Tongue (tissue), 2 donors: ENCODE results near the gene GRIK2. TPM values are rescaled to one million over a fixed set of nuclear protein-coding genes. Genes with fewer than 3 reads are reported as not detected.
"Not testable (repeated sequence)": the region's sequence is repeated elsewhere in the genome, so short reads cannot be mapped to it uniquely, and the experiment has no call there.

Experiments
- DNase-seq: peaks from one replicate; pipeline ENCODE4 v3.0.0-alpha.2; 2015
- total RNA-seq: library from RNA; depleted of rRNA; stranded (reverse); fragments of >200 nt; gene quantifications from one replicate; pipeline ENCODE4 v1.2.3, GENCODE V29; 2014

The GRIK2 gene
- total RNA-seq, 1 donor from 2014 or later: 3.1 TPM

- DNase-seq: no peak
These were observed 645.9 kb downstream of the GRIK2 start for GRCh38 chr6:102039441-102039840.

GRCh38 chr6:102051001-102051400 is 657.5 kb downstream of the GRIK2 start:
- DNase-seq: no peak

GRCh38 chr6:102051720-102052119 is 658.2 kb downstream of the GRIK2 start:
- DNase-seq: no peak

GRCh38 chr6:102064142-102064541 is 670.6 kb downstream of the GRIK2 start:
- DNase-seq: no peak

GRCh38 chr6:102066301-102066700 is 672.8 kb downstream of the GRIK2 start:
- no peak for DNase-seq

- no peak for DNase-seq
These were observed 674.9 kb downstream of the GRIK2 start for GRCh38 chr6:102068349-102068929.

GRCh38 chr6:102075539-102075938 is 682.0 kb downstream of the GRIK2 start:
- DNase-seq: no peak

- no peak for DNase-seq
These were observed 691.7 kb downstream of the GRIK2 start for GRCh38 chr6:102085257-102085656.

- DNase-seq: not testable (repeated sequence)
These were observed 694.7 kb downstream of the GRIK2 start for GRCh38 chr6:102088160-102088559.

- DNase-seq: no peak
These were observed 720.9 kb downstream of the GRIK2 start for GRCh38 chr6:102114402-102114801.

GRCh38 chr6:102115911-102116310 is 722.4 kb downstream of the GRIK2 start:
- no peak for DNase-seq

- no peak for DNase-seq
These were observed 724.5 kb downstream of the GRIK2 start for GRCh38 chr6:102118034-102118433.
